Sigmoid colon (tissue), 3 donors: ENCODE results near the gene SEMA5B.

Experiments used
- CTCF ChIP-seq, 4 experiments: fragments of 450-650 bp in 3 of 4; fragments of 200-600 bp in 1 of 4; IDR thresholded peaks; one replicate each; pipeline ENCODE4 v1.5.1; 2016 to 2019; ENCODE audit warnings: antibody characterized with exemption in 4 of 4, mild to moderate bottlenecking in 3 of 4, moderate library complexity in 2 of 4
- POLR2A ChIP-seq, 2 donors: fragments of 450-650 bp; IDR thresholded peaks; one replicate each; pipeline ENCODE4 v1.6.1; 2016; ENCODE audit warnings: antibody characterized with exemption in 2 of 2, mild to moderate bottlenecking in 2 of 2, moderate library complexity in 2 of 2

GRCh38 chr3:123034996-123035395 lies 7.4 kb upstream of the SEMA5B start:
- TF ChIP-seq POLR2A (IDR thresholded peaks at IDR 0.05) (no peak), CTCF (IDR thresholded peaks at IDR 0.05) (no peak)
